ENCODE data around the gene KRT71.
"Not testable (repeated sequence)": the region's sequence is repeated elsewhere in the genome, so short reads cannot be mapped to it uniquely, and the experiment has no call there.

KRT71 gene

GRCh38 chr12:52518574-52519386, 34.2 kb downstream of the KRT71 start:
- DNase-seq, result no peak

- no peak for DNase-seq
Measured at GRCh38 chr12:52517888-52518287, 35.1 kb downstream of the KRT71 start.

GRCh38 chr12:52517005-52517835, 35.7 kb downstream of the KRT71 start:
- DNase-seq, result no peak

GRCh38 chr12:52515927-52516831, 36.8 kb downstream of the KRT71 start:
- no peak for DNase-seq

GRCh38 chr12:52515319-52515646, 37.7 kb downstream of the KRT71 start:
- no peak for DNase-seq

DNA sequence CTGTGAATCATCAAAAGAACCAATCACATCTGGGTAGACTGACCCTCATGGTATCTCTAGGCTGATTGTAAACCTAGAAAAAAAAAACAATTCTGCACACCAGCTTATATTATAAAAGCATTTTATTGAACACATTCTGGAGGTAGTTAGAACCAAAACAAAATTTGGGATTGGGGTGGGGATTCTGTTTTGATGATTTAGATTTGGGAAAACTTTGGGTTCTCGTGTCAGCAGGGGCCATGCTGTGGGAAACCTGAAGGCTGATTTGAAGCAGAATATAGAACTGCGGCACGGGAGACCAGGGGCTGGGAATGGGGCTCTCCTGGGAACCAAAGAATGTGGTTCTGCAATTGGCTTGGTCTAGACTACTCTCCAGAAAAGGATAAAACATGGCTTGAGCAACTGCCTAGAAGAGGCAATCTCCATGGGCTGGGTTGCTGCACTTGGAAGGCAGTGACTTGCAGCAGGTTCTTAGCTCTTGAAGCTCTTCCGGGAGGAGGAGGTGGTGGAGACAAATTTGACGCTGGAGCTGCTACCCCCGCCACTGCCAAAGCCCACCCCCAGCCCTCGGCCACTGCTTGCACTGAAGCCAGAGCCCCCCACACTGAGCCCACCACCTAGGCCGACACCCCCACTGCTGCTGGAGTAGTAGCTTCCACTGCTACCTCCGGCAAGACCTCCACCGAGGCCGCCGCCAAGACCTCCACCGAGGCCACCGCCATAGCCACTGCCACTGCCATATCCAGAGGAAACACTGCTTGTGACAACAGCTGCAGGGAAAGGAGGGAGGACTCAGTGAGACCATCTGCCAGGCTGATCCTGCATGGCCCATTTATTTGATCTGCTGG, 38.2 kb downstream of the KRT71 start:
- no peak for DNase-seq

DNA sequence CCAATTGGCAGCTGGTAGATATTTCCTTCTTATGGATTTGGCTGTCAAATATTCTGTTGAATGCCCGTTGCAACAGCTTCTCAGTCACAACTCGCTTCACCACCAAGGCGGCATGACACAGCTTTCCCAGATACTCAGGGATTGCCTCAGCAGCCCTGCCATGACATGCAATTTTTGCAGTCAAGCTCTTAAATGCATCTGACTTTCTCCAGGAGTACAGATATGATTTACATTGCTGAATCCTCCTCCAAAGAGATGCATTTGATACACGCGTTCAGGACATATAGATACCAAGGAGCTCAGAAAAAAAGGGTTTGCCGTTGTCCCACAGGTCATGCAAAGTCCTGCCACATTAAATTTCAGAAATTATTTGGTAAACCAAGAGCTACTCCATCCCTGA, 39.2 kb downstream of the KRT71 start:
- no peak for DNase-seq

DNA sequence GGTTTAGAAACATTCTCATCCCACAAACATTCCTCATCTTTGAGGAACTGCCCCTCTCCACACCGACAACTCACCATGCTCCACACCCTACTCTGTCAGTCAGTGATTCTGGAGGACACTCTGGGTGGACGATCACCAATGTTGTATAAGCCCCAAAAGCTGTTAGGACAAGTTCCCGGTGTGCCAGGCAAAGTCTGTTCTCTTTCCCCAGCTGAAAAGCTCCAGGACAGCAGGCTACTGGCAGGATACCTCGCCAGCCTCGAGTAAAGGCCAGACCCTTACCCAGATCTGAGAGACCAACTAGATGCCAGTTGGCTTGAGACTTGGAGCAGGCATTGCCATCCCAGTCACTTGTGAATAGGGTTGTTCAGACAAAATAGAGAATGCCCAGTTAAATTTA, 44.7 kb downstream of the KRT71 start:
- DNase-seq, result no peak

DNA sequence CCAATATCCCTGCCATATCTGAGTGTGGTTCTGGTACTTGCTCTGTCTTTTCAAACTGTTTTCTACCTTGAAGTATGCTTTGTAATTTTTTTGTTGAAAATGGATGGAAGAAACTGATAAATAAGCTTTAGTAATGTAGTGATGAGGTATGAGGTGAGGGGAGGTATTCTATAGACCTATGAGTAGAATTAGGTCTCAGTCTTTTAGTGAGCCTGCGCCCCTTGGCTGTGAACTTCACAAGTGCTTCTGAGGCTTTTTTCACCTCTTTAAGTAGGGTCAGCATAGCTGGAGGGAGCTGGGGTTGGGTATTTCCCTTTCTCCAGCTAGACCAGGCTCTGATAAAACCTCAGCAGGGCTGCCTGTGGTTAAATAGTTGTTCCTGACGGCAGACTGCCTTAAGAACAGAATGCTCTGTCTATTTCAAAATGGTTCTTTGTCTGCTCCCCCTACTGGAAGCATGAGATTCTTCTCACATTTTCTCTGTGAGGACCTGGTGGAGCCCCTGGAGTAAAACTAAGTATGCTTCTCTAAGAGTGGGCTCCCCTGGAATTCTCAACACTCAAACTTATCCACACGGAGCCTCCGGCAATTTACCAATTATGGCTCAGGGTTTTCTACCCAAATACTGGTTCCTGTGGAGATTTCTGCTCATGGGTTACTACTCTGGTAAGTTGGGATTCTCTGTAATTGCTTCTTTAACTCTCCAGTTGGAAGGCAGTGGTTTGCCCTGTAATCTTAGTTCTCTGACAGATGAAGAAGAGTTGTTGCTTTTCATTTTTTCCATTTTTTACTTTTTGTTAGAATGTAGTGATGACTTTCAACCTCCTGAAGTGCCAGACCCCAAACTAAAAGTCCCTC, 45.9 kb downstream of the KRT71 start:
- no peak for DNase-seq

DNA sequence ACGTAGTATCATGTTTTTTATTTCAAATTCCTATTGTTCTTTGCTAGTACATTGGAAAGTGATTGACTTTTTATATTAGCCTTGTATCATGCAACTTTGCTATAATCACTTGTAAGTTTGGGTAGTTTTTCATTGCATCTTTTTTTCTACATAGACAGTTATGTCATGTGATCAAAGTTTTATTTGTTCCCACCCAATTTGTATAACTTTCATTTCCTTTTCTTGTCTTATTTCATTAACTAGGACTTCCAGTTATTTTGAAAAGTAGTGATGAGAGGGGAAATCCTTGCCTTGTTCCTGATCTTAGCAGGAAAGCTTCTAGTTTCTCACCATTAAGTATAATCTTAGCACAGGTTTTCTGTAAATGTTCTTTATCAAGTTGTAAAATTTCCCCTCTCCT, 50.1 kb downstream of the KRT71 start:
- DNase-seq, result no peak

GRCh38 chr12:52501490-52501889, 51.5 kb downstream of the KRT71 start:
- DNase-seq, result no peak

- DNase-seq, result not testable (repeated sequence)
Measured at GRCh38 chr12:52500574-52500973, 52.4 kb downstream of the KRT71 start.

- no peak for DNase-seq
Measured at GRCh38 chr12:52499806-52500560, 53.0 kb downstream of the KRT71 start.

GRCh38 chr12:52498946-52499345, 54.0 kb downstream of the KRT71 start:
- DNase-seq, result no peak

- DNase-seq, result no peak
Measured at GRCh38 chr12:52497975-52498374, 55.0 kb downstream of the KRT71 start.

DNA sequence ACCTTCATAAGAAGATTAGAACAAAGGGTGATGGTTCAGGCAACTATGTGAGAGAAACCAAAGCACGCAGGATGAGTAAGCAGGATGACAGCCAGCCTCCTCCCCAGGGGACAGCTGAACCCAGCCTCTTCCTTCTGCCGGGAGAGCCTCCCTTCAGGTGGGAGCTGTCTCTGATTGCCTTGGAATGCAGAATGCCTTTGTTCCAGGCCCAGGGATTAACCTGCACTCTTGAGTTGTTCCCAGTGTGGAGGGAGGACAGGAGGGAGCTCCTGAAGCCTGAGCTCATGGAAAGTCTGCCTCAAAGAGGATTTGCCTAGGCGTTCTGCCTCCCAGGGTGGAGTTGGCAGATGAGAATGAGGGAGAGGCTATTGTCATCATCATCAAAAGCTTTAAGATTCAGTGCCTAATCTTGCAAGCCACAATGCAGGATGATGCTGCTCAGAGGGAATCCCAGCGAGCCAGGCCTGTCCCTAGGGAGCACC, 56.3 kb downstream of the KRT71 start:
- no peak for DNase-seq

DNA sequence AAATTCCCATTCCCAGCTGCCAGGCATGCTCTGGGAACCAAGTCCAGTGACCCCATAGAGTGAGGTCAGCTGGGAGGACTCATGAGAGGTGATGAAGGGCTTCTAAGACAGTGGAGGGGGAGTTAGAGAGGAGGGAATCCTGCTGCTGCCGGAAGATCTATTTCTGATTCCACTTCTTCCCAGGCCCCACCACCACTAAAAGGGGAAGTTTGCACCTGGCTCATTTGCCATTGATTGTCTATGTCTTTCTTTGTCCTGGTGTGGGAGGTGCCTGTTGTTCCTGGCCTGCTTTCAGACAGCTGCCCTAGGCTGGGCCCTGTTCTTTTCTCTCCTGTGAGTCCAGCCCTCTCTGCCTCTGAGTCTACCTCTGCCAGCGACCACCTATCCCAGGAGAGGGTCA, 56.9 kb downstream of the KRT71 start:
- no peak for DNase-seq

GRCh38 chr12:52495389-52495788, 57.6 kb downstream of the KRT71 start:
- no peak for DNase-seq

- DNase-seq, result no peak
Measured at GRCh38 chr12:52494518-52494917, 58.4 kb downstream of the KRT71 start.

- DNase-seq, result no peak
Measured at GRCh38 chr12:52494100-52494499, 58.8 kb downstream of the KRT71 start.

Data from SHP77 treated with DMSO at 0.1 percent for 48 hours (cell line).